Vagina (tissue), 2 donors: ENCODE measurements around the gene DNAL1.

Experiments
- CTCF ChIP-seq, 3 experiments: fragments of 450-650 bp in 2 of 3; fragments of 200-600 bp in 1 of 3; sonication (generic) in 1 of 3; IDR thresholded peaks; one replicate each; pipeline ENCODE4 v1.5.1; 2017 to 2019; ENCODE audit warnings: antibody characterized with exemption in 3 of 3, mild to moderate bottlenecking in 2 of 3, moderate library complexity in 2 of 3
- POLR2A ChIP-seq, 2 donors: fragments of 450-650 bp; IDR thresholded peaks; one replicate each; pipeline ENCODE4 v1.6.1; 2017; ENCODE audit warnings: antibody characterized with exemption in 2 of 2, mild to moderate bottlenecking in 2 of 2, moderate library complexity in 2 of 2

DNA sequence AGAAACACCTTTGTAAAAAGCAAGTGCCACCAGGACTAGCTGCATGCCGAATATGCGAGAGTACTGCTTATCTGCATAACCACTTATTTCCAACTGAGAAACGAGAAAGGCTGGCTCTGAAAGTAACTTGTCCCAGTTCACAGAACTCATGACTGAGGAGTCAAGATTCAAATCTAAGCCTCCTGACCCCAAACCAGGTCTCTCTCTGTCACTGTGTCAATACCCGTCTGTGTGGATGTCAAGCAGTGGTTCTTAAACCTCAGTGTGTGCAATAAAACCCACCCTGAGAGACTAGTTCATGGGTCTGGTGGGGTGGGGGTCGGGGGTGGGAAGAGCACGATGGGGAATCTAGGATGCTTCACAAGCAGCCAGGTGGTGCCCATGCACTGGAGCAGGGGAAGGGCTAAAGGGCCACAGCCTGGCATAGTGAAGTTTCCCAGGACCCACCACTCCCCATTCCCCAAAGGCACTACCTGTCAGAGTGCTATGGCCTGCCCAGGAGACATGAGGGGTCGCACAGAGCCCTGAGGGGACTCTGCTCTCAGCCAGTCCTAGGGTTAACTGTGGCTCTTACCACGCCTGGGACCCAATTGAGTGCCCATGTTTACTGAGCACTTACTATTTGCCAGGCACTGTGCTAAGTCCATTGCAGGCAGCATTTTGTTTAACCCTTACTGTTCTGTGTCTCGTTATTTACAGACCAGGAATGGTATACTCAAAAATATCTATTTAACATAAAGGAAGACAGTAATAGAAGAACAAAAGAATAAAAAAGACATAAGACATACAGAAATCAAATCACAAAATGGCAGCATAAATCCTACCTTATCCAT is 102.8 kb downstream of the DNAL1 start:
- TF ChIP-seq CTCF (IDR thresholded peaks at IDR 0.05) (no peak), POLR2A (IDR thresholded peaks at IDR 0.05) (no peak)
